ENCODE results near the gene FRRS1.

GRCh38 chr1:99662539-99663080 lies 103.8 kb downstream of the FRRS1 start:
- TF ChIP-seq CTCF (IDR thresholded peaks at IDR 0.05; ENCODE audit: low read depth, low read length) = no peak
- TF ChIP-seq POLR2A (IDR thresholded peaks at IDR 0.05; ENCODE audit: extremely low read depth, insufficient read length) = no peak
- TF ChIP-seq MYC (IDR thresholded peaks at IDR 0.05; ENCODE audit: low read depth, low read length) = no peak
- no peak for TF ChIP-seq MAX (IDR thresholded peaks at IDR 0.05; ENCODE audit: low read depth, low read length)
